Coronary artery (tissue), 2 donors: Measurements from ENCODE around the gene ABTB1.

Experiments used
- DNase-seq: peaks from one replicate; pipeline ENCODE4 v3.0.0-alpha.2; 2017; ENCODE audit warnings: low spot score
- H3K27ac ChIP-seq, 2 donors: fragments of 200-600 bp; sonication (generic); one replicate each; pipeline ENCODE4 v1.5.1; 2016 to 2019
- H3K4me3 ChIP-seq: fragments of 200-600 bp; sonication (generic); 2 replicates; pipeline ENCODE4 v1.5.1; 2016; ENCODE audit warnings: mild to moderate bottlenecking, moderate library complexity
- TF ChIP-seq, protein P1 (sequence below): fragments of 200-600 bp; sonication (generic); IDR thresholded peaks from one replicate; pipeline ENCODE4 v1.5.1; 2019; ENCODE audit warnings: antibody characterized with exemption

The ABTB1 gene

DNA sequence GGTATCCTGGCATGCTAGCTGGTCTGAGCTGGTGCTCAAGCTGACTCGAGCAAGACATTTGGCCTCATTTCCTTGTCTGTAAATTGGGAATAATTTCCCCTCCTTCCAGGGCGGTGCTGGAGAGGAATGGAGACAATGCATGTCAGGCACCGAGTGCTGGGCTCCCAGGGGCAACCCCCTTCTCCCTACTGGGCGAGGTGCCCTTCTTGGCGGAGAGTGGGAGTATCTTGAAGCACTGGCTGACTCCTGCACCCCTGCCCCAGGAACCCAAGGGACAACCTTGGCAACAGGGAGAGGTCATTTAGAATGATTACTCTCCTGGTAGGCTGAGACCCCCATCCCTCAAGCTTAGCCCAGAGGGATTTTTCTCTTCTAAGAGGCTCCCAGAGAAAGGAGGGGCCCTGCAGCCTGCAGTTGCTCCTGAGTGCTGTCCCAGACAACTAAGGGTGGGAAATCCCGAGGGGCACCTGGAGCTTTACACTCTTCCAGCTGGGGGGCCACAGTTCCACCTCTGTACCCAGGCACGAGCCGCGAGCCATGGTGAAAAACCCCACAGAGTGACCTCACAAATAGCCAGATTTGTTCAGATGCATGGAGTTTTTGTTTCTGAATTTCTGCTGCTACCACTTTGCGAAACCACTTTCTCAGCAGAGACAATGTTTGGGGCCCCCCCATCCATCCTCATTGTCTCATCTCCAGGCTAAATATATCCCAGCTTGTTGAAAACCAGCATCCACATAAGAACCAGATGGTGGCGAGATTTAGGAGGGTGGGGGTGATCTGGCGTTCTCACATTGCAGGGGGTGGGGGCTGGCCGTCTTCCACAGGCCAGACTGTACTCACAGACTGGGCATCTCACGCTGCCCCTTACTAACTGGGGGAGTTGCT, 44.8 kb downstream of the ABTB1 start:
- H3K4me3 ChIP-seq = no peak overlapping the region
- no peak for DNase-seq
- H3K27ac ChIP-seq = peak overlapping the region in 1 of 2 donors; percentile 10
- TF ChIP-seq, protein P1, sequence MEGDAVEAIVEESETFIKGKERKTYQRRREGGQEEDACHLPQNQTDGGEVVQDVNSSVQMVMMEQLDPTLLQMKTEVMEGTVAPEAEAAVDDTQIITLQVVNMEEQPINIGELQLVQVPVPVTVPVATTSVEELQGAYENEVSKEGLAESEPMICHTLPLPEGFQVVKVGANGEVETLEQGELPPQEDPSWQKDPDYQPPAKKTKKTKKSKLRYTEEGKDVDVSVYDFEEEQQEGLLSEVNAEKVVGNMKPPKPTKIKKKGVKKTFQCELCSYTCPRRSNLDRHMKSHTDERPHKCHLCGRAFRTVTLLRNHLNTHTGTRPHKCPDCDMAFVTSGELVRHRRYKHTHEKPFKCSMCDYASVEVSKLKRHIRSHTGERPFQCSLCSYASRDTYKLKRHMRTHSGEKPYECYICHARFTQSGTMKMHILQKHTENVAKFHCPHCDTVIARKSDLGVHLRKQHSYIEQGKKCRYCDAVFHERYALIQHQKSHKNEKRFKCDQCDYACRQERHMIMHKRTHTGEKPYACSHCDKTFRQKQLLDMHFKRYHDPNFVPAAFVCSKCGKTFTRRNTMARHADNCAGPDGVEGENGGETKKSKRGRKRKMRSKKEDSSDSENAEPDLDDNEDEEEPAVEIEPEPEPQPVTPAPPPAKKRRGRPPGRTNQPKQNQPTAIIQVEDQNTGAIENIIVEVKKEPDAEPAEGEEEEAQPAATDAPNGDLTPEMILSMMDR = no peak

DNA sequence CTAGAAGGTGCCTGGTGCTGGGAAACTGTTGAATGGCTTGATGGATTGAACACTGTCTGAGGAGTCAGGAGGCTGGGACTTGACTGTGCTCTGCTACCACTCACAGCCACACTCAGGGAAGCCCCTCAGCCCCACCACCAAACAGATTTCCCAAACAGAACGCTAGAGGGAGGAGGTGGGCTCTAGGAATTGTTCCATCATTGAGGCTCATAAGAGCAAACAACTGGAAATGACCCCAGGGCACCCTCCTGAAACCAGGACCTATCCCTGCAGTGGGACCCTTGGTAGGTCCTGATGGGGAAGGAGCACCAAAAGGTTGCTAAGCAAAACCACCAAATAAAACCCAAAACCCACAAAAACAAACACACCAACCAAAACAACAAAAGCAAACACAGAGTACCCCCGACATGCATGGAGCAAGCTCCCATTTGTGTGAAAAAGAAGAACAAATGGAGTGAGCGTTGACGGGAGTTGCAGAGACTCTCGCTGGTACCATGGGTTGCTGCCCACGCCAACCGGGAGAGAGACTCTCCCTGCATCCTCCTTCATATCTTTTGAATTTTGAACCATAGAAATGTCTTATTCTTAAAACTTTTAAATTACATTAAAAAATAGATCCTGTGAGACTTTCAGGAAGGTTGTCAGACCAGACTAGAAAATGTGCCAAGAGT, 45.6 kb downstream of the ABTB1 start:
- DNase-seq = no peak
- TF ChIP-seq, protein P1 = no peak
- Histone ChIP-seq H3K27ac (no peak overlapping the region), H3K4me3 (no peak overlapping the region)

DNA sequence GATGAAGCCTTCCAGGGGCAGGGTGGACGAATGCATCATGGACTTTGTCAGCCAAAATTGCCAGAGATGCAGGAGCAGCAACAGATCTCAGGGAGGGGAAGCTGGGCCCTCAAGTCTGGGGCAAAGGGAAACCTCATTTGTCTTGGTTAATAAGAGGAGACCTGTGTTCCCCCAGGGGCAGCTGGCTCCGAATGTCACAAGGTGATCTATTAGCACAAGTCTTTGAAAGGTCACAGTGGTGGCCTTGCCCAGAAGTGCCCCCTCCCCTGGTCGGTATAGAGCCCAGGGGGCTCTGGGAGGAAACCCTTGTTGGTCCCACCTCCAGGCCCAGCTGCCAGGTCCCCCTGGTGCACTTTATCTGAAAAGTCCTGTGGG, 46.2 kb downstream of the ABTB1 start:
- Histone ChIP-seq H3K4me3 (no peak overlapping the region), H3K27ac (no peak overlapping the region)
- TF ChIP-seq, protein P1 = no peak
- no peak for DNase-seq

DNA sequence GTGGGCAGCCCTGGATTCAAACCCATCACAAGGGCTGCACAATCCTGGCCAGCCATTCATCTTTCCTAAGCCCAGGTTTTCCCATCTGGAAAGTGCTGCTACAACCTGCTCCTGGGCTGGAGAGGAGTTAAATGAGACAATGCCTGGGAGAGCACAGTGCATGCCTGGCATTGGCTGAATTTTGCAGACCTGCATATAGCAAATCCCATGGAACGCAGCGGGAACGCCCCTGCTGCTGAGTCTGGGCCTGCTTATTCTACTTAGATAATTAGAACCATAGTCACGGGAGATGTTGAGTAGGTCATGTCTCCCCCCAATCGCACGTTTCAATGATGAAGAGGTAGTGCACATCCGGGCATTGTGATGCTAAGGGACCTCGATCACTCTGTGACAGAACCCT, 46.6 kb downstream of the ABTB1 start:
- TF ChIP-seq, protein P1 = no peak
- Histone ChIP-seq H3K4me3 (no peak overlapping the region), H3K27ac (no peak overlapping the region)
- DNase-seq = no peak

DNA sequence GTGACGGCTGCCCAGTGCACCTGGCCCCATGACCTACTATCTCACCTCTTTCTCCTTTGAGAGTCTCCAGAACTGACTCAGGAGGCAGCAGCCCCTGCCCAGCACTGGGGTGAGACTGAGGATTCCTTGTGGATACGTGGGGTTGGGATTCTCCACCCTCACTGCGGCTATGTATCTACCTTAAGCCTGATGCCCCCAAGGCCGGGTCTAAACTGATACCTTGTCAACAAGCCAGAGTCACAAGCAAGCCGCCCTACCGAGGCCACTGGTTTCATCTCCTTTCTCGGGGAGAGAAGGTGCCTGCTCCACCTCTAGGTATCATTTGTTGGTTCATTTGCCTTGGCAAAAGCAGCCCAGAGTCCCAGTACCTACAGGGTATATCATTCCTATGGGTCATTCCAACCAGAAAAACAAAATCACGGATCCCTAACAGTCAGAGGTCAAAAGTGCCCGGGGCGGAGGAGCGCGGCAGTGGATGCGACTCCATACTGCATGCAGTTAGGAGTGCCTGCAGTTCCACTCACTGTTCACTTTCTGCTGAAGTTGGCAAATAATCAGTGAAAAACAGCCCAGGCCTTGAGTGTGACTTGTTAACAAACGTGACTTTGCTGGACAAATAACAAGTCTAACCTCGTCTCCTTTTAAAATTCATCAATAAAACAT, 47.5 kb downstream of the ABTB1 start:
- TF ChIP-seq, protein P1 = no peak
- no peak overlapping the region for H3K27ac ChIP-seq
- no peak for DNase-seq
- H3K4me3 ChIP-seq = no peak overlapping the region

DNA sequence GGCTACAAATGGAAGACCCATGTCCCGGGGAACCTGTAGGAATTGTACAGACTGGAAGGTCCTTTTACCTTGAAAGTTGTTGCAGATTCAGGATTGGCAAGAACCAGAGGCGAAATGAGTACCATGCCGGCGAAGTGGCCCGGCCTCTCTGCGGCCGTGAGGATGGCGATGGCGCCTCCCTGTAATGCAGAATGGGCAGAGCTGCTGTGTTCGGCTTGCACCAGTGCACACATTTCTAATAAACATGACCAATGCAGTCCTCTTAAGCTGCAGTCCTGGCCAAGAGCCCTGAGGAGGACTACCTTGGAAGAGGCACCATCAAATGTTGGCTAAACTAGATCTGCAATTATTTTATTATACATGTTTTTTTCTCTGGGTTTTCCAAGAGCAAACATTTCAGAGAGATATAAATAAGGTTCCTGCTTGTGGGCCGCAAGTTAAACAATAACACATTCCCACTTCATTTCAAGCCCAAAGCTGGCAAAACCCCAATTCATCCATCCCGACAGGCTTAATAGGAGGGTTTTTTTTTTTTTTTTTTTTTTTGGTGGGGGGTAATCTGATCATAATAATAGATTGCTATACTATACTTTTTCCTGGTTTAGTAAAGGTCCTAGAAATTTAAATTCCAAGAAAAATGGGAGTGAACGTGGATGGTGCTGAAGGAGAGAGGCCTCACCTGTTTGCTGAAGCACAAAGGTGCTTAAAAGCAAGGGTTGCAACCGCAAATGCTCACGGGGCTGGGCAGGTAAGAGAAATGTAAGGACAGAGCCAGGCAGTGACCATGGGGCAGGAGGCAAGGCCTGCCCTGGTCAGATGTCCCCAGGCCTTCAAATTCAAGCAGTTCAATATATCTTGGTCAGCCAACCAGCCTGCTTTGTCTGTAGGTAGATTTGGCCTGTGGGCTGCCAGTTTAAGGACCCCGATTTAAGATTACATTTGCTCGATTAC, 48.5 kb downstream of the ABTB1 start:
- no peak for DNase-seq
- Histone ChIP-seq H3K4me3 (no peak overlapping the region), H3K27ac (no peak overlapping the region)
- TF ChIP-seq, protein P1 = no peak
